ENCODE results near the gene GRHL1. TPM values are rescaled to one million over a fixed set of nuclear protein-coding genes. Genes with fewer than 3 reads are reported as not detected.

Gene GRHL1
- total and polyA plus RNA-seq, 2 of the 8 experiments (the other 6 are each of a cell fraction or from before 2014, with no cell fraction given) = 1.3 to 3.6 TPM

DNA sequence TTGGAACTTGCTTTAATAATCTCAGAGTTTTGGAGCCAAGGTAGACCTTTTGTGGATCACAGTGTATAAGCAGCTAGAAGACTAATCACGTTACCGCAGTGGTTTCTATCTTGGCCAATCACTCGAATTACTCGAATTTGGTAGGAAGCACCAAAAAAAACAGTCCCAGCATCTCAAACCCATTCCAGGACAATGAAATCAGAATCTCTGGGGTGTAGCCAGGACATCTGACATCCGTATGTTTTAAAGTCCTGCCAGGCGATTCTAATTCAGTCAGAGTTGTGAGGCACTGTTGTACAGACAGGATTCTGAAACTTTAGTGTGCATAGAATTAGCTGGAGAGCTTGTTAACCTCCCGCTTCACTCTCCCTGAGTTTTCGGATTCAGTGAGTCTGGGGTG is 30.8 kb downstream of the GRHL1 start:
- Histone ChIP-seq H2BK15ac (ENCODE audit: low read length) (no peak overlapping the region), H3K9ac (replicated peaks in 1 of 4; ENCODE audit: extremely low read depth in 1 of 4, low read depth in 3 of 4, low read length in 3 of 4) (no peak overlapping the region), H3K36me3 (ENCODE audit: control insufficient read depth in 2 of 4, insufficient read depth in 4 of 4, low read length in 3 of 4) (no peaks in the 10 kb centered on the region), H3K9me3 (ENCODE audit: insufficient read depth in 2 of 2, low read depth in 1 of 2, low read length in 1 of 2) (no peaks in the 10 kb centered on the region), H2BK12ac (ENCODE audit: low read depth, low read length) (no peak overlapping the region), H3K14ac (ENCODE audit: insufficient read length) (no peak overlapping the region), H3K79me1 (ENCODE audit: low read depth, low read length) (no peaks in the 10 kb centered on the region), H2AK5ac (ENCODE audit: low read depth, low read length) (no peak overlapping the region), H2BK20ac (ENCODE audit: low read length) (no peak overlapping the region), H4K20me1 (replicated peaks in 1 of 2; ENCODE audit: control insufficient read depth in 1 of 2, insufficient read depth in 2 of 2, low read length in 2 of 2) (no peaks in the 10 kb centered on the region), H3K23ac (ENCODE audit: insufficient read length) (no peak overlapping the region), H3K4me3 (ENCODE audit: extremely low read depth in 1 of 4, insufficient read depth in 2 of 4, low read depth in 3 of 4, low read length in 4 of 4) (no peak overlapping the region), H3K27ac (ENCODE audit: low read depth, low read length) (no peak overlapping the region), H4K5ac (ENCODE audit: insufficient read length, low read depth, low read length) (no peak overlapping the region), H3K4me2 (ENCODE audit: insufficient read depth in 1 of 2, low read depth in 2 of 2, low read length in 2 of 2) (no peak overlapping the region), H3K4ac (replicated peaks; ENCODE audit: insufficient read length, low read depth, low read length) (no peak overlapping the region), H3K27me3 (replicated peaks in 1 of 4; ENCODE audit: control insufficient read depth in 3 of 4, extremely low read depth in 1 of 4, insufficient read depth in 3 of 4, low read length in 3 of 4) (no peaks in the 10 kb centered on the region; a peak in 1 of 7 replicates), H3K23me2 (ENCODE audit: low read depth, low read length) (no peaks in the 10 kb centered on the region), H3K18ac (ENCODE audit: extremely low read depth, low read length) (no peak overlapping the region), H2AFZ (ENCODE audit: low read length) (no peak overlapping the region), H3K56ac (replicated peaks; ENCODE audit: insufficient read length, low read depth, low read length) (no peak overlapping the region), H2BK120ac (replicated peaks; ENCODE audit: low read depth, low read length) (no peak overlapping the region), H3K4me1 (replicated peaks in 1 of 4; ENCODE audit: control insufficient read depth in 3 of 4, insufficient read depth in 4 of 4, low read length in 3 of 4) (no peaks in the 10 kb centered on the region), H4K91ac (replicated peaks; ENCODE audit: insufficient read length, low read length) (no peak overlapping the region), H4K8ac (ENCODE audit: extremely low read depth, insufficient read depth, low read length) (no peak overlapping the region), H2BK5ac (ENCODE audit: low read depth, low read length) (no peak overlapping the region), H3K79me2 (ENCODE audit: control insufficient read depth in 1 of 2, insufficient read depth in 2 of 2, low read length in 2 of 2) (no peaks in the 10 kb centered on the region)
- no peak for FAIRE-seq
- TF ChIP-seq GABPA (IDR thresholded peaks at IDR 0.05; ENCODE audit: borderline replicate concordance, insufficient read depth, low read length) = no peak
- ChIA-PET CTCF (ENCODE audit: partially characterized antibody) (interaction anchor here (0.8 to 6.7 kb wide), 8 partner anchors 11 to 168 kb away, joined by 3 to 61 read pairs (median 4); no protein-coding TSS in a partner anchor), POLR2A (ENCODE audit: partially characterized antibody) (interaction anchor here (0.7 kb wide), 1 partner anchor 59 kb away, joined by 3 read pairs; no protein-coding TSS in a partner anchor)
- WGBS, 2 experiments (ENCODE audit: extremely low coverage in 1 of 2, insufficient coverage in 1 of 2, insufficient read length in 1 of 2, insufficient replicate concordance in 2 of 2, low coverage in 1 of 2, low lambda C conversion rate in 2 of 2, missing lambda C conversion rate in 1 of 2) = 85% methylated on average over 8 of the region's 8 CpGs; no CpG with 5 or more reads in 1 of the 2 experiments
- no peak for DNase-seq (ENCODE audit: low read depth in 1 of 2, low spot score in 2 of 2)

Data from H1 (cell line).